Vagina (tissue), 2 donors: ENCODE data around the gene ARL6IP5. TPM values are rescaled to one million over a fixed set of nuclear protein-coding genes. Genes with fewer than 3 reads are reported as not detected.

ENCODE experiments used
- DNase-seq, 2 donors: peaks; one replicate each; pipeline ENCODE4 v3.0.0-alpha.2; 2017; ENCODE audit errors: extremely low spot score in 2 of 2
- H3K27ac ChIP-seq: fragments of 200-600 bp; sonication (generic); one replicate; pipeline ENCODE4 v1.5.1; 2019
- H3K27me3 ChIP-seq: fragments of 200-600 bp; sonication (generic); one replicate; pipeline ENCODE4 v1.5.1; 2019
- H3K36me3 ChIP-seq, 2 donors: fragments of 200-600 bp; sonication (generic); one replicate each; pipeline ENCODE4 v1.5.1; 2017 to 2019
- H3K4me1 ChIP-seq: fragments of 200-600 bp; sonication (generic); one replicate; pipeline ENCODE4 v1.5.1; 2019
- H3K4me3 ChIP-seq, 2 donors: fragments of 200-600 bp; sonication (generic); 1 replicate in 1 of 2; 2 replicates in 1 of 2; pipeline ENCODE4 v1.5.1; 2016 to 2019
- H3K9me3 ChIP-seq: fragments of 200-600 bp; sonication (generic); one replicate; pipeline ENCODE4 v1.5.1; 2019
- CTCF ChIP-seq, 3 experiments: fragments of 450-650 bp in 2 of 3; fragments of 200-600 bp in 1 of 3; sonication (generic) in 1 of 3; IDR thresholded peaks; one replicate each; pipeline ENCODE4 v1.5.1; 2017 to 2019; ENCODE audit warnings: antibody characterized with exemption in 3 of 3, mild to moderate bottlenecking in 2 of 3, moderate library complexity in 2 of 3
- POLR2A ChIP-seq, 2 donors: fragments of 450-650 bp; IDR thresholded peaks; one replicate each; pipeline ENCODE4 v1.6.1; 2017; ENCODE audit warnings: antibody characterized with exemption in 2 of 2, mild to moderate bottlenecking in 2 of 2, moderate library complexity in 2 of 2
- POLR2AphosphoS5 ChIP-seq, 2 donors: sonication (generic); formaldehyde crosslinking; IDR thresholded peaks; one replicate each; pipeline ENCODE4 v1.9.0; 2017; ENCODE audit warnings: antibody characterized with exemption in 2 of 2, mild to moderate bottlenecking in 2 of 2, low read depth in 1 of 2; ENCODE audit not compliant: insufficient read depth in 1 of 2
- intact Hi-C: fragments of 100-400 bp; cut with DNase I; formaldehyde crosslinking; loops from one replicate; pipeline ENCODE4 v1.15.1; 2023
- total RNA-seq: library from RNA; depleted of rRNA; stranded (reverse); fragments of >200 nt; gene quantifications from one replicate; pipeline ENCODE4 v1.2.3, GENCODE V29; 2016

The ARL6IP5 gene
- total RNA-seq, 1 donor from 2014 or later = 86.9 TPM

GRCh38 chr3:69085168-69085832, 563 bp downstream of the ARL6IP5 start:
- peak overlapping the region; percentile 88 for H3K27ac ChIP-seq
- no peaks in the 10 kb centered on the region for H3K27me3 ChIP-seq
- intact Hi-C loops = loop anchor here (5.0 kb wide), 1 partner anchor 73 kb away; the partner anchor contains the start of gene EOGT
- no peaks in the 10 kb centered on the region for H3K36me3 ChIP-seq
- TF ChIP-seq POLR2AphosphoS5 (IDR thresholded peaks at IDR 0.05; ENCODE audit: insufficient read depth in 1 of 2, low read depth in 1 of 2) (peak in 1 of 2 donors; percentile 75), POLR2A (IDR thresholded peaks at IDR 0.05) (no peak), CTCF (IDR thresholded peaks at IDR 0.05) (no peak)
- H3K9me3 ChIP-seq = no peaks in the 10 kb centered on the region
- peak overlapping the region; percentile 69 to 89 for H3K4me3 ChIP-seq
- peaks cover 68% of the 10 kb centered on the region for H3K4me1 ChIP-seq
- no peak for DNase-seq

DNA sequence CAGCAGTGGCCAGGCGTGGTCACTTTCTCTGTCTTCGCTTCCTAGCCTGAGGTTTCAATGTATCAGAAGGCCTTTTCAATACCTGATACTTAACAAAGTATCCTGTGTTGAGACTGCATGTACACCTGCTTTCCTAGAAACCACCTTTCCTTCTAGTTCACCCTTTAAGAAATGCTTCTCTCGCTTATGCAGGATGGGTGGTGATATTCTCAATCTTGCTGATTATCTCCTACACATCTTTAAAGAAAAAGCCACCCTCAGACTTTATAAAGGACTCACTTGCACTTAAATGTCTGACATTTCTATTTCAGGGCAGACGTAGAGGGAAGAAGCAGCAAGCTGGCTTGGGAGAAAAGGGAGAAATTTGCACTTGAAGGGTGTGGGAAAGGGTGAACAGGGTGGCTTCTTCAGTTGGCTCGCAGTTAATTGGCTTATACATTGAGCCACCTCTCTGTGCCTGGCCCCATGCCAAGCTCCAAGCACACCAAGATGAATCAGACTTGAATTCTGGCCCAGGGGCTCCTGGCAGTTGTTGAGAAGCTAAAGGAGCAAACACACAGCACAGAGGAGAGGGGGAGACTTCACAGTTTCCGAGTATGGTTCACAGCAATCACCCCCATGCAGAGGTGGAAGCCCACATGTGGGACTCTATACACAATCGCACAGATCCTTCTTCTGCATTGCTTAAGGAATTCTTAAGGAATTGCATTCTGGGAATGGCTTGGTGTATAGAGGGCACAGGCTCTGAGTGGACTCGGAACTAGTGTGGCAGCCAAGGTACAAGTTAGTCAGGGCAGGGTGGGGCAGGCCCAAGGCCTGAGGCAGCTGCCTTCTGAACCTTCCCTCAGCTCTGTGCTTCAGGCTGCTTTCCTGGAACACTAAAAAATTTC, 1.3 kb downstream of the ARL6IP5 start:
- Histone ChIP-seq H3K4me1 (peaks cover 76% of the 10 kb centered on the region), H3K27me3 (no peaks in the 10 kb centered on the region), H3K27ac (peak overlapping the region; percentile 88), H3K9me3 (no peaks in the 10 kb centered on the region), H3K4me3 (peak overlapping the region; percentile 69 to 89), H3K36me3 (no peaks in the 10 kb centered on the region)
- TF ChIP-seq POLR2A (IDR thresholded peaks at IDR 0.05) = no peak
- no peak for TF ChIP-seq CTCF (IDR thresholded peaks at IDR 0.05)
- TF ChIP-seq POLR2AphosphoS5 (IDR thresholded peaks at IDR 0.05; ENCODE audit: insufficient read depth in 1 of 2, low read depth in 1 of 2) = peak in 1 of 2 donors; percentile 60
- intact Hi-C loops = loop anchor here (5.0 kb wide), 1 partner anchor 74 kb away; the partner anchor contains the start of gene EOGT
- peak in 1 of 2 donors; percentile 92 for DNase-seq

- TF ChIP-seq POLR2AphosphoS5 (IDR thresholded peaks at IDR 0.05; ENCODE audit: insufficient read depth in 1 of 2, low read depth in 1 of 2) (no peak), POLR2A (IDR thresholded peaks at IDR 0.05) (no peak), CTCF (IDR thresholded peaks at IDR 0.05) (no peak)
- Histone ChIP-seq H3K27ac (peak overlapping the region; percentile 88), H3K27me3 (no peaks in the 10 kb centered on the region), H3K9me3 (no peaks in the 10 kb centered on the region), H3K36me3 (no peaks in the 10 kb centered on the region), H3K4me1 (peaks cover 82% of the 10 kb centered on the region), H3K4me3 (peak overlapping the region; percentile 69 to 89)
- no peak for DNase-seq
- intact Hi-C loops = loop anchor here (5.0 kb wide), 1 partner anchor 75 kb away; the partner anchor contains the start of gene EOGT
These were observed 2.5 kb downstream of the ARL6IP5 start for GRCh38 chr3:69087030-69087791.

DNA sequence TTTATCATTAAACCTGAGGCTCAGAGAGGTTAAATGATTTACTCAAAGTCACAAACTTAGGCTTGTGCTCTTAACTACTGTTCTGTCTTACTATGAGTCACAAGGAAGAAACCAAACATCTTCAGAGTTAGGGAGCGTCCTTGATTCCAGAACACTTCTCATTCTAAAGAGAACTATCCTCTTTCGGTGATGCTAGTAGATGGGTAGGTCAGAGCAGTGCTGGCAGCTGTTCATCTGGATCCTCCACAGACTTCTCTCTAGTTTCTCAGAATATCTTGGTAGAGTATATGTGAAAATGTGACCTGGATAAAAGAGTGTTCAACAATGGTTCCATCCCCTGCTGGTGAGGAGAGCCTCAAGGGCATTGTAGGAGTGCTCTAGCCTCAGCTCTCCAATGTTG, 3.3 kb downstream of the ARL6IP5 start:
- no peaks in the 10 kb centered on the region for H3K27me3 ChIP-seq
- peak overlapping the region; percentile 88 for H3K27ac ChIP-seq
- H3K36me3 ChIP-seq = no peaks in the 10 kb centered on the region
- no peak for DNase-seq
- H3K4me1 ChIP-seq = peaks cover 82% of the 10 kb centered on the region
- H3K9me3 ChIP-seq = no peaks in the 10 kb centered on the region
- peak overlapping the region; percentile 11 to 69 for H3K4me3 ChIP-seq
- intact Hi-C loops = loop anchor here (5.0 kb wide), 1 partner anchor 76 kb away; the partner anchor contains the start of gene EOGT
- TF ChIP-seq CTCF (IDR thresholded peaks at IDR 0.05) (no peak), POLR2AphosphoS5 (IDR thresholded peaks at IDR 0.05; ENCODE audit: insufficient read depth in 1 of 2, low read depth in 1 of 2) (peak in 1 of 2 donors; percentile 52), POLR2A (IDR thresholded peaks at IDR 0.05) (no peak)
